Activated CD4-positive, alpha-beta T cell treated with anti-CD3 and anti-CD28 coated beads for 36 hours (primary cell): ENCODE measurements around the gene CASR. TPM values are rescaled to one million over a fixed set of nuclear protein-coding genes. Genes with fewer than 3 reads are reported as not detected.

Experiments
- ATAC-seq: fragments of 200-7000 bp; cut with Tn5 transposase; one replicate; pipeline ENCODE4 v1.10.0; 2021; ENCODE audit warnings: mild to moderate bottlenecking, moderate library complexity
- CTCF ChIA-PET: fragments of 350-600 bp; sonication (Branson Sonifier 250); formaldehyde crosslinking; loops from one replicate; lab custom pipeline; 2021; ENCODE audit warnings: antibody characterized with exemption; lab: Charles Lee
- POLR2A ChIA-PET: fragments of 350-600 bp; sonication (Branson Sonifier 250); formaldehyde crosslinking; loops from one replicate; lab custom pipeline; 2021; ENCODE audit warnings: antibody characterized with exemption, inconsistent platforms; lab: Charles Lee
- DNase-seq: peaks from one replicate; pipeline ENCODE4 v3.0.0-alpha.2; 2020
- H3K27ac Mint-ChIP-seq: one replicate; pipeline ENCODE4 v1.8.0; 2021; ENCODE audit warnings: mixed read lengths
- H3K27me3 Mint-ChIP-seq: one replicate; pipeline ENCODE4 v1.8.0; 2021; ENCODE audit warnings: mixed read lengths
- H3K36me3 Mint-ChIP-seq: one replicate; pipeline ENCODE4 v1.8.0; 2021; ENCODE audit warnings: low read depth, mixed read lengths
- H3K4me1 Mint-ChIP-seq: one replicate; pipeline ENCODE4 v1.8.0; 2021; ENCODE audit warnings: mixed read lengths
- H3K4me3 Mint-ChIP-seq: one replicate; pipeline ENCODE4 v1.8.0; 2021; ENCODE audit warnings: mild to moderate bottlenecking, moderate library complexity, mixed read lengths
- H3K9me3 Mint-ChIP-seq: one replicate; pipeline ENCODE4 v1.8.0; 2021; ENCODE audit warnings: low read depth, mixed read lengths
- intact Hi-C, 2 experiments: fragments of 100-400 bp; cut with DNase I in 1 of 2; cut with micrococcal nuclease in 1 of 2; formaldehyde crosslinking; loops; one replicate each; pipeline versions ENCODE4 v1.14.2 to v1.15.1; 2022 to 2024; cut with DNase I, micrococcal nuclease
- total RNA-seq, 2 experiments: library from RNA; stranded (reverse); gene quantifications; one replicate each; pipeline ENCODE4 v1.2.3, GENCODE V29; 2021

The CASR gene
- total RNA-seq, 2 experiments from 2014 or later = 0.05 TPM

GRCh38 chr3:122214711-122215110, 31.2 kb downstream of the CASR start:
- no peaks in the 10 kb centered on the region for H3K9me3 Mint-ChIP-seq
- ChIA-PET POLR2A (no interaction called here), CTCF (no interaction called here)
- no peak overlapping the region for H3K27ac Mint-ChIP-seq
- H3K4me1 Mint-ChIP-seq = no peaks in the 10 kb centered on the region
- H3K36me3 Mint-ChIP-seq = no peaks in the 10 kb centered on the region
- intact Hi-C loops = no loop called here
- H3K4me3 Mint-ChIP-seq = no peak overlapping the region
- H3K27me3 Mint-ChIP-seq = peaks cover 12% of the 10 kb centered on the region
- no peak for DNase-seq
- ATAC-seq = no peak

GRCh38 chr3:122215592-122216298, 32.3 kb downstream of the CASR start:
- Mint-ChIP-seq H3K4me1 (no peaks in the 10 kb centered on the region), H3K36me3 (no peaks in the 10 kb centered on the region), H3K4me3 (no peak overlapping the region), H3K27ac (no peak overlapping the region), H3K9me3 (no peaks in the 10 kb centered on the region), H3K27me3 (peaks cover 17% of the 10 kb centered on the region)
- no peak for ATAC-seq
- ChIA-PET CTCF (no interaction called here), POLR2A (no interaction called here)
- no peak for DNase-seq
- intact Hi-C loops = no loop called here

GRCh38 chr3:122217901-122218300, 34.4 kb downstream of the CASR start:
- H3K27ac Mint-ChIP-seq = no peak overlapping the region
- H3K36me3 Mint-ChIP-seq = no peaks in the 10 kb centered on the region
- no peaks in the 10 kb centered on the region for H3K4me1 Mint-ChIP-seq
- intact Hi-C loops = no loop called here
- ChIA-PET CTCF (interaction anchor here (0.6 to 1.0 kb wide), 2 partner anchors 25 to 901 kb away, joined by 3 to 4 read pairs; no protein-coding TSS in a partner anchor), POLR2A (no interaction called here)
- H3K4me3 Mint-ChIP-seq = no peak overlapping the region
- no peaks in the 10 kb centered on the region for H3K9me3 Mint-ChIP-seq
- ATAC-seq = no peak
- no peak for DNase-seq
- peaks cover 27% of the 10 kb centered on the region for H3K27me3 Mint-ChIP-seq

- H3K4me3 Mint-ChIP-seq = no peak overlapping the region
- POLR2A ChIA-PET = no interaction called here
Measured at GRCh38 chr3:122219242-122219872, 35.9 kb downstream of the CASR start.

GRCh38 chr3:122227036-122227781, 43.7 kb downstream of the CASR start:
- Mint-ChIP-seq H3K4me1 (peaks cover 2% of the 10 kb centered on the region), H3K27ac (no peak overlapping the region), H3K9me3 (no peaks in the 10 kb centered on the region), H3K4me3 (no peak overlapping the region), H3K27me3 (peaks cover 19% of the 10 kb centered on the region), H3K36me3 (no peaks in the 10 kb centered on the region)
- ChIA-PET CTCF (interaction anchor here (0.6 to 1.1 kb wide), 5 partner anchors 19 to 695 kb away, joined by 3 read pairs; no protein-coding TSS in a partner anchor), POLR2A (no interaction called here)
- ATAC-seq (no peak), DNase-seq (no peak)
- intact Hi-C loops = no loop called here

More at GRCh38 chr3:122219242-122219872, 35.9 kb downstream of the CASR start:
- Mint-ChIP-seq H3K4me1 (no peaks in the 10 kb centered on the region), H3K27ac (no peak overlapping the region), H3K9me3 (no peaks in the 10 kb centered on the region), H3K36me3 (no peaks in the 10 kb centered on the region), H3K27me3 (peaks cover 32% of the 10 kb centered on the region)
- CTCF ChIA-PET = interaction anchor here (0.7 kb wide), 1 partner anchor 153 kb away, joined by 3 read pairs; no protein-coding TSS in a partner anchor
- intact Hi-C loops = no loop called here
- DNase-seq (no peak), ATAC-seq (no peak)

GRCh38 chr3:122230174-122230573, 46.7 kb downstream of the CASR start:
- ChIA-PET POLR2A (no interaction called here), CTCF (no interaction called here)
- no peaks in the 10 kb centered on the region for H3K36me3 Mint-ChIP-seq
- intact Hi-C loops = no loop called here
- ATAC-seq (no peak), DNase-seq (no peak)
- peaks cover 23% of the 10 kb centered on the region for H3K4me1 Mint-ChIP-seq
- H3K27ac Mint-ChIP-seq = no peak overlapping the region
- no peaks in the 10 kb centered on the region for H3K9me3 Mint-ChIP-seq
- H3K27me3 Mint-ChIP-seq = peaks cover 10% of the 10 kb centered on the region
- H3K4me3 Mint-ChIP-seq = no peak overlapping the region

- Mint-ChIP-seq H3K27ac (no peak overlapping the region), H3K4me1 (peaks cover 25% of the 10 kb centered on the region), H3K36me3 (no peaks in the 10 kb centered on the region), H3K4me3 (no peak overlapping the region), H3K27me3 (peaks cover 9% of the 10 kb centered on the region), H3K9me3 (no peaks in the 10 kb centered on the region)
- ATAC-seq = no peak
- intact Hi-C loops = no loop called here
- CTCF ChIA-PET = interaction anchor here (1.0 kb wide), 1 partner anchor 69 kb away, joined by 3 read pairs; no protein-coding TSS in a partner anchor
- no peak for DNase-seq
- POLR2A ChIA-PET = no interaction called here
Measured at GRCh38 chr3:122231465-122232157, 48.1 kb downstream of the CASR start.

- H3K4me1 Mint-ChIP-seq = peaks cover 25% of the 10 kb centered on the region
- no peaks in the 10 kb centered on the region for H3K9me3 Mint-ChIP-seq
- CTCF ChIA-PET = no interaction called here
- peak; percentile 54 for ATAC-seq
- peak; percentile 22 for DNase-seq
- intact Hi-C loops = no loop called here
- H3K4me3 Mint-ChIP-seq = no peak overlapping the region
- POLR2A ChIA-PET = no interaction called here
- peaks cover 9% of the 10 kb centered on the region for H3K27me3 Mint-ChIP-seq
- no peak overlapping the region for H3K27ac Mint-ChIP-seq
- no peaks in the 10 kb centered on the region for H3K36me3 Mint-ChIP-seq
Measured at GRCh38 chr3:122232485-122232884, 49.0 kb downstream of the CASR start.

- H3K27ac Mint-ChIP-seq = peak overlapping the region; percentile 27
- H3K36me3 Mint-ChIP-seq = no peaks in the 10 kb centered on the region
- intact Hi-C loops = no loop called here
- no peaks in the 10 kb centered on the region for H3K9me3 Mint-ChIP-seq
- DNase-seq = peak; percentile 34
- peaks cover 25% of the 10 kb centered on the region for H3K4me1 Mint-ChIP-seq
- H3K4me3 Mint-ChIP-seq = no peak overlapping the region
- peak; percentile 70 for ATAC-seq
- H3K27me3 Mint-ChIP-seq = peaks cover 11% of the 10 kb centered on the region
- ChIA-PET CTCF (no interaction called here), POLR2A (interaction anchor here (0.6 kb wide), 1 partner anchor 690 kb away, joined by 7 read pairs; no protein-coding TSS in a partner anchor)
Measured at GRCh38 chr3:122233101-122233952, 49.9 kb downstream of the CASR start.

GRCh38 chr3:122234117-122234516, 50.6 kb downstream of the CASR start:
- ChIA-PET POLR2A (interaction anchor here (0.7 kb wide), 1 partner anchor 246 kb away, joined by 3 read pairs; no protein-coding TSS in a partner anchor), CTCF (interaction anchor here (2.1 kb wide), 1 partner anchor 20 kb away, joined by 4 read pairs; no protein-coding TSS in a partner anchor)
- intact Hi-C loops = no loop called here
- H3K9me3 Mint-ChIP-seq = no peaks in the 10 kb centered on the region
- DNase-seq (no peak), ATAC-seq (no peak)
- no peaks in the 10 kb centered on the region for H3K36me3 Mint-ChIP-seq
- H3K27me3 Mint-ChIP-seq = peaks cover 8% of the 10 kb centered on the region
- H3K27ac Mint-ChIP-seq = no peak overlapping the region
- peaks cover 25% of the 10 kb centered on the region for H3K4me1 Mint-ChIP-seq
- H3K4me3 Mint-ChIP-seq = no peak overlapping the region
